Activated naive CD8-positive, alpha-beta T cell treated with anti-CD3 and anti-CD28 coated beads, Interleukin-2, amount 10 ng/mL, durations not matched to agents 7 days and 5 days (primary cell): Measurements from ENCODE around the gene ARHGEF26. TPM values are rescaled to one million over a fixed set of nuclear protein-coding genes. Genes with fewer than 3 reads are reported as not detected.

Experiments
- ATAC-seq: fragments of 150-1000 bp; cut with Tn5 transposase; one replicate; pipeline ENCODE4 v1.10.0; 2021; ENCODE audit warnings: low read depth, moderate library complexity
- POLR2A ChIA-PET: fragments of 350-600 bp; sonication (Branson Sonifier 250); formaldehyde crosslinking; loops from one replicate; lab custom pipeline; 2021; ENCODE audit warnings: antibody characterized with exemption; lab: Charles Lee
- DNase-seq: peaks from one replicate; pipeline ENCODE4 v3.0.0; 2021
- H3K27ac Mint-ChIP-seq: one replicate; pipeline ENCODE4 v1.8.0; 2022; ENCODE audit warnings: mild to moderate bottlenecking, mixed read lengths
- H3K27me3 Mint-ChIP-seq: one replicate; pipeline ENCODE4 v1.8.0; 2022; ENCODE audit warnings: mild to moderate bottlenecking, moderate library complexity, mixed read lengths
- H3K36me3 Mint-ChIP-seq: one replicate; pipeline ENCODE4 v1.8.0; 2021; ENCODE audit warnings: mild to moderate bottlenecking, mixed read lengths
- H3K4me1 Mint-ChIP-seq: one replicate; pipeline ENCODE4 v1.8.0; 2021; ENCODE audit warnings: mixed read lengths
- H3K4me3 Mint-ChIP-seq: one replicate; pipeline ENCODE4 v1.8.0; 2022; ENCODE audit warnings: mild to moderate bottlenecking, moderate library complexity, mixed read lengths
- H3K9me3 Mint-ChIP-seq: one replicate; pipeline ENCODE4 v1.8.0; 2021; ENCODE audit warnings: mixed read lengths
- total RNA-seq, 2 experiments: library from RNA; stranded (reverse); gene quantifications; one replicate each; pipeline ENCODE4 v1.2.3, GENCODE V29; 2021

The ARHGEF26 gene
- total RNA-seq, 2 experiments from 2014 or later, result not detected

GRCh38 chr3:154217671-154218070 lies 96.5 kb downstream of the ARHGEF26 start:
- Mint-ChIP-seq H3K27ac (no peak overlapping the region), H3K27me3 (peaks cover 6% of the 10 kb centered on the region), H3K9me3 (no peaks in the 10 kb centered on the region), H3K4me3 (no peak overlapping the region), H3K36me3 (no peaks in the 10 kb centered on the region), H3K4me1 (no peaks in the 10 kb centered on the region)
- no peak for ATAC-seq
- DNase-seq, result no peak
- POLR2A ChIA-PET, result no interaction called here

GRCh38 chr3:154218728-154219127 lies 97.5 kb downstream of the ARHGEF26 start:
- no peak overlapping the region for H3K4me3 Mint-ChIP-seq
- no peak overlapping the region for H3K27ac Mint-ChIP-seq
- POLR2A ChIA-PET, result no interaction called here
- H3K9me3 Mint-ChIP-seq, result no peaks in the 10 kb centered on the region
- no peaks in the 10 kb centered on the region for H3K36me3 Mint-ChIP-seq
- H3K4me1 Mint-ChIP-seq, result no peaks in the 10 kb centered on the region
- DNase-seq (no peak), ATAC-seq (no peak)
- peaks cover 8% of the 10 kb centered on the region for H3K27me3 Mint-ChIP-seq

- Mint-ChIP-seq H3K36me3 (no peaks in the 10 kb centered on the region), H3K27ac (no peak overlapping the region), H3K4me1 (no peaks in the 10 kb centered on the region), H3K4me3 (no peak overlapping the region), H3K9me3 (no peaks in the 10 kb centered on the region), H3K27me3 (peaks cover 8% of the 10 kb centered on the region)
- ATAC-seq, result no peak
- POLR2A ChIA-PET, result no interaction called here
- DNase-seq, result no peak
These were observed 99.3 kb downstream of the ARHGEF26 start for GRCh38 chr3:154220462-154220861.

GRCh38 chr3:154223519-154223918 lies 102.3 kb downstream of the ARHGEF26 start:
- no peak for ATAC-seq
- Mint-ChIP-seq H3K9me3 (no peaks in the 10 kb centered on the region), H3K27me3 (peaks cover 16% of the 10 kb centered on the region), H3K36me3 (no peaks in the 10 kb centered on the region), H3K27ac (no peak overlapping the region), H3K4me3 (no peak overlapping the region), H3K4me1 (no peaks in the 10 kb centered on the region)
- DNase-seq, result no peak
- POLR2A ChIA-PET, result no interaction called here

GRCh38 chr3:154224366-154224765 lies 103.2 kb downstream of the ARHGEF26 start:
- Mint-ChIP-seq H3K36me3 (no peaks in the 10 kb centered on the region), H3K27ac (no peak overlapping the region), H3K27me3 (peaks cover 16% of the 10 kb centered on the region), H3K4me3 (no peak overlapping the region), H3K4me1 (no peaks in the 10 kb centered on the region), H3K9me3 (no peaks in the 10 kb centered on the region)
- ATAC-seq, result no peak
- POLR2A ChIA-PET, result interaction anchor here (0.7 kb wide), 1 partner anchor 28 kb away, joined by 3 read pairs; no protein-coding TSS in a partner anchor
- DNase-seq, result no peak

GRCh38 chr3:154224866-154225265 lies 103.7 kb downstream of the ARHGEF26 start:
- Mint-ChIP-seq H3K36me3 (no peaks in the 10 kb centered on the region), H3K4me3 (no peak overlapping the region), H3K27ac (no peak overlapping the region), H3K9me3 (no peaks in the 10 kb centered on the region), H3K4me1 (no peaks in the 10 kb centered on the region), H3K27me3 (peaks cover 16% of the 10 kb centered on the region)
- DNase-seq (no peak), ATAC-seq (no peak)
- POLR2A ChIA-PET, result interaction anchor here (0.7 kb wide), 1 partner anchor 28 kb away, joined by 3 read pairs; no protein-coding TSS in a partner anchor

- DNase-seq (no peak), ATAC-seq (no peak)
- peaks cover 16% of the 10 kb centered on the region for H3K27me3 Mint-ChIP-seq
- no peak overlapping the region for H3K27ac Mint-ChIP-seq
- H3K9me3 Mint-ChIP-seq, result no peaks in the 10 kb centered on the region
- H3K36me3 Mint-ChIP-seq, result no peaks in the 10 kb centered on the region
- POLR2A ChIA-PET, result no interaction called here
- H3K4me3 Mint-ChIP-seq, result no peak overlapping the region
- no peaks in the 10 kb centered on the region for H3K4me1 Mint-ChIP-seq
These were observed 104.3 kb downstream of the ARHGEF26 start for GRCh38 chr3:154225536-154225935.

GRCh38 chr3:154227531-154227930 lies 106.3 kb downstream of the ARHGEF26 start:
- no peak for ATAC-seq
- no peaks in the 10 kb centered on the region for H3K9me3 Mint-ChIP-seq
- no peak overlapping the region for H3K27ac Mint-ChIP-seq
- no peaks in the 10 kb centered on the region for H3K36me3 Mint-ChIP-seq
- no peak overlapping the region for H3K4me3 Mint-ChIP-seq
- no peaks in the 10 kb centered on the region for H3K4me1 Mint-ChIP-seq
- peaks cover 10% of the 10 kb centered on the region for H3K27me3 Mint-ChIP-seq
- POLR2A ChIA-PET, result no interaction called here
- DNase-seq, result no peak

- H3K4me1 Mint-ChIP-seq, result no peaks in the 10 kb centered on the region
- no peak overlapping the region for H3K27ac Mint-ChIP-seq
- no peak overlapping the region for H3K4me3 Mint-ChIP-seq
- DNase-seq (no peak), ATAC-seq (no peak)
- POLR2A ChIA-PET, result no interaction called here
- H3K9me3 Mint-ChIP-seq, result no peaks in the 10 kb centered on the region
- peaks cover 9% of the 10 kb centered on the region for H3K27me3 Mint-ChIP-seq
- no peaks in the 10 kb centered on the region for H3K36me3 Mint-ChIP-seq
These were observed 107.5 kb downstream of the ARHGEF26 start for GRCh38 chr3:154228561-154229216.

- no peaks in the 10 kb centered on the region for H3K9me3 Mint-ChIP-seq
- ATAC-seq, result no peak
These were observed 108.0 kb downstream of the ARHGEF26 start for GRCh38 chr3:154229217-154229590.

GRCh38 chr3:154235330-154235729 lies 114.1 kb downstream of the ARHGEF26 start:
- Mint-ChIP-seq H3K36me3 (no peaks in the 10 kb centered on the region), H3K27ac (no peak overlapping the region), H3K9me3 (no peaks in the 10 kb centered on the region), H3K4me1 (no peaks in the 10 kb centered on the region), H3K4me3 (no peak overlapping the region), H3K27me3 (peaks cover 4% of the 10 kb centered on the region)
- POLR2A ChIA-PET, result no interaction called here
- ATAC-seq, result no peak
- DNase-seq, result no peak

More at GRCh38 chr3:154229217-154229590, 108.0 kb downstream of the ARHGEF26 start:
- DNase-seq, result no peak
- Mint-ChIP-seq H3K4me3 (no peak overlapping the region), H3K36me3 (no peaks in the 10 kb centered on the region), H3K27me3 (peaks cover 9% of the 10 kb centered on the region), H3K27ac (no peak overlapping the region), H3K4me1 (no peaks in the 10 kb centered on the region)
- POLR2A ChIA-PET, result no interaction called here

- H3K9me3 Mint-ChIP-seq, result no peaks in the 10 kb centered on the region
- DNase-seq (no peak), ATAC-seq (no peak)
- H3K4me1 Mint-ChIP-seq, result no peaks in the 10 kb centered on the region
- H3K27ac Mint-ChIP-seq, result no peak overlapping the region
- H3K27me3 Mint-ChIP-seq, result peaks cover 4% of the 10 kb centered on the region
- POLR2A ChIA-PET, result no interaction called here
- H3K4me3 Mint-ChIP-seq, result no peak overlapping the region
- H3K36me3 Mint-ChIP-seq, result no peaks in the 10 kb centered on the region
These were observed 115.1 kb downstream of the ARHGEF26 start for GRCh38 chr3:154236331-154236730.

GRCh38 chr3:154240235-154240634 lies 119.0 kb downstream of the ARHGEF26 start:
- Mint-ChIP-seq H3K4me3 (no peak overlapping the region), H3K4me1 (no peaks in the 10 kb centered on the region), H3K27me3 (peaks cover 2% of the 10 kb centered on the region), H3K9me3 (no peaks in the 10 kb centered on the region), H3K36me3 (no peaks in the 10 kb centered on the region), H3K27ac (no peak overlapping the region)
- DNase-seq, result no peak
- ATAC-seq, result no peak
- POLR2A ChIA-PET, result no interaction called here

GRCh38 chr3:154241496-154241895 lies 120.3 kb downstream of the ARHGEF26 start:
- Mint-ChIP-seq H3K36me3 (no peaks in the 10 kb centered on the region), H3K27me3 (peaks cover 2% of the 10 kb centered on the region), H3K4me3 (no peak overlapping the region), H3K9me3 (no peaks in the 10 kb centered on the region), H3K27ac (no peak overlapping the region), H3K4me1 (no peaks in the 10 kb centered on the region)
- POLR2A ChIA-PET, result no interaction called here
- ATAC-seq (no peak), DNase-seq (no peak)
